ENCODE data around the gene RHEBL1. TPM values are rescaled to one million over a fixed set of nuclear protein-coding genes. Genes with fewer than 3 reads are reported as not detected.

The RHEBL1 gene
- total RNA-seq, 1 donor from 2014 or later: 0.53 TPM

GRCh38 chr12:49033611-49034285 is 36.0 kb downstream of the RHEBL1 start:
- FAIRE-seq: no peak
- no peaks in the 10 kb centered on the region for H3K27me3 ChIP-seq (ENCODE audit: control insufficient read depth, insufficient read depth, low read length)

GRCh38 chr12:49032679-49033447 is 36.9 kb downstream of the RHEBL1 start:
- no peak for DNase-seq (ENCODE audit: low read depth)
- peaks cover 53% of the 10 kb centered on the region for H3K36me3 ChIP-seq (ENCODE audit: control insufficient read depth, insufficient read depth, low read length)
- no peak for TF ChIP-seq CTCF (IDR thresholded peaks at IDR 0.05; ENCODE audit: insufficient read depth, low read length, severe bottlenecking)

More at GRCh38 chr12:49033611-49034285, 36.0 kb downstream of the RHEBL1 start:
- TF ChIP-seq CTCF (IDR thresholded peaks at IDR 0.05; ENCODE audit: insufficient read depth, low read length, severe bottlenecking): no peak
- Histone ChIP-seq H3K36me3 (ENCODE audit: control insufficient read depth, insufficient read depth, low read length) (peaks cover 51% of the 10 kb centered on the region), H3K4me3 (ENCODE audit: low read depth, low read length) (no peak overlapping the region)
- DNase-seq (ENCODE audit: low read depth): no peak

GRCh38 chr12:49032276-49032675 is 37.5 kb downstream of the RHEBL1 start:
- TF ChIP-seq CTCF (IDR thresholded peaks at IDR 0.05; ENCODE audit: insufficient read depth, low read length, severe bottlenecking): no peak
- DNase-seq (ENCODE audit: low read depth): no peak
- no peak for FAIRE-seq
- Histone ChIP-seq H3K36me3 (ENCODE audit: control insufficient read depth, insufficient read depth, low read length) (peaks cover 52% of the 10 kb centered on the region), H3K27me3 (ENCODE audit: control insufficient read depth, insufficient read depth, low read length) (no peaks in the 10 kb centered on the region), H3K4me3 (ENCODE audit: low read depth, low read length) (no peak overlapping the region)

More at GRCh38 chr12:49032679-49033447, 36.9 kb downstream of the RHEBL1 start:
- Histone ChIP-seq H3K27me3 (ENCODE audit: control insufficient read depth, insufficient read depth, low read length) (no peaks in the 10 kb centered on the region), H3K4me3 (ENCODE audit: low read depth, low read length) (no peak overlapping the region)
- no peak for FAIRE-seq

GRCh38 chr12:49031573-49032161 is 38.1 kb downstream of the RHEBL1 start:
- FAIRE-seq (no peak), DNase-seq (ENCODE audit: low read depth) (no peak)
- no peaks in the 10 kb centered on the region for H3K27me3 ChIP-seq (ENCODE audit: control insufficient read depth, insufficient read depth, low read length)
- H3K4me3 ChIP-seq (ENCODE audit: low read depth, low read length): no peak overlapping the region
- peaks cover 48% of the 10 kb centered on the region for H3K36me3 ChIP-seq (ENCODE audit: control insufficient read depth, insufficient read depth, low read length)
- TF ChIP-seq CTCF (IDR thresholded peaks at IDR 0.05; ENCODE audit: insufficient read depth, low read length, severe bottlenecking): no peak

- no peaks in the 10 kb centered on the region for H3K27me3 ChIP-seq (ENCODE audit: control insufficient read depth, insufficient read depth, low read length)
- FAIRE-seq (no peak), DNase-seq (ENCODE audit: low read depth) (no peak)
- no peak overlapping the region for H3K4me3 ChIP-seq (ENCODE audit: low read depth, low read length)
- TF ChIP-seq CTCF (IDR thresholded peaks at IDR 0.05; ENCODE audit: insufficient read depth, low read length, severe bottlenecking): no peak
- H3K36me3 ChIP-seq (ENCODE audit: control insufficient read depth, insufficient read depth, low read length): peaks cover 55% of the 10 kb centered on the region
Observed at GRCh38 chr12:49030714-49031572, 38.8 kb downstream of the RHEBL1 start.
